HG02970 (cell line): ENCODE results near the gene FBXO44.

ENCODE experiments used
- ATAC-seq: cut with Tn5 transposase; IDR thresholded peaks from one replicate; pipeline ENCODE4 v1.9.1; 2021; ENCODE audit warnings: mild to moderate bottlenecking, moderate library complexity, moderate number of reproducible peaks; ENCODE audit not compliant: unreplicated experiment, low FRiP score

FBXO44 gene

GRCh38 chr1:11654939-11655808, 497 bp downstream of the FBXO44 start:
- ATAC-seq = no peak

DNA sequence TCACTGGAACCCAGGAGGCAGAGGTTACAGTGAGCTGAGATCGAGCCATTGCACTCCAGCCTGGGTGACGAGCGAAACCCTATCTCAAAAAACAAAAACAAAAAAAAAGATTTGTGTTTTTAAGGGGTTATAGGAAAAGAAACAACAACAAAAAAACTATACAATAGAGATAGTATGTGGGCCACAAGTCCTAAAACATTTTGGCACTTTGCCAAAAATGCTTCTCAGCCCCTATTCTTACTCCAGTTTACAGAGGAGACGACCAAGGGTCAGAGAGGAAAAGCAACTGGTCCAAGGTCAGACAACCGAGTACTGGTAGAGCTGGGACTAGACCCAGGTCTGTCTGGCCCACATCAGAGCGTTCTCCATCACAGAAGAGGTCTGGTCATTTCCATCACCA, 3.0 kb downstream of the FBXO44 start:
- no peak for ATAC-seq

GRCh38 chr1:11658542-11658941, 3.9 kb downstream of the FBXO44 start:
- ATAC-seq = no peak

DNA sequence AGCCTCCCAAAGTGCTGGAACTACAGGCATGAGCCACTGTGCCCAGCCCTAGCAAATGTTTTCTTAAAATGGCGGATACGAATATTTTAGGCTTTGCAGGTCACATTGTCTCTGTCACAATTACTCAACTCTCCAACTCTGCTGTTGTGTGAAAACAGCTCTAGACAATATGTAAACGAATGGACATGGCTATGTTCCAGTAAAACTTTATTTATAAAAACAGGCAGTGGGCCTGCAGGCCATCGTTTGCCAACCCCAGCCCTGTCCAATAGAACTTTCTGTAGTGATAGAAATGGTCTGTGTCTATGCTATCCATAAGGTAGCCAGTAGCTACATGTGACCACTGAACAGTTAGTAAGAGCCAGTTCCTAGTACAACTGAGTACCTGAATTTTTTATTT, 5.1 kb downstream of the FBXO44 start:
- no peak for ATAC-seq

DNA sequence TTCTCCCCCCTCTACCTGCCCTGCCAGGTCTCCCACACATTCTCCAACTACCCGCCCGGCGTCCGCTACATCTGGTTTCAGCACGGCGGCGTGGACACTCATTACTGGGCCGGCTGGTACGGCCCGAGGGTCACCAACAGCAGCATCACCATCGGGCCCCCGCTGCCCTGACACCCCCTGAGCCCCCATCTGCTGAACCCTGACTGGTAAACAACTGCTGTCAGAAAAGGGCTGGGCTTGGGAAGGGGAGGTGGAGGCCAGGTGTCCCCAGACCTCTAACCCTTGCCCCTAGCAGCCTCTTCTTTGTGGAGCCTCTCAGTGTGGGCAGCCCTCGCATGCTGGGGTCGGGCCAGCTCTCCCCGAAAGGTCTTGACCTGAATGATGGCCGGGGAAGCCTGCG, 6.4 kb downstream of the FBXO44 start:
- no peak for ATAC-seq

GRCh38 chr1:11664336-11665065, 9.8 kb downstream of the FBXO44 start:
- peak; percentile 52 for ATAC-seq

- ATAC-seq = no peak
Measured at GRCh38 chr1:11668516-11668915, 13.8 kb downstream of the FBXO44 start.

- ATAC-seq = no peak
Measured at GRCh38 chr1:11670747-11671146, 16.1 kb downstream of the FBXO44 start.

- no peak for ATAC-seq
Measured at GRCh38 chr1:11671205-11671543, 16.5 kb downstream of the FBXO44 start.

DNA sequence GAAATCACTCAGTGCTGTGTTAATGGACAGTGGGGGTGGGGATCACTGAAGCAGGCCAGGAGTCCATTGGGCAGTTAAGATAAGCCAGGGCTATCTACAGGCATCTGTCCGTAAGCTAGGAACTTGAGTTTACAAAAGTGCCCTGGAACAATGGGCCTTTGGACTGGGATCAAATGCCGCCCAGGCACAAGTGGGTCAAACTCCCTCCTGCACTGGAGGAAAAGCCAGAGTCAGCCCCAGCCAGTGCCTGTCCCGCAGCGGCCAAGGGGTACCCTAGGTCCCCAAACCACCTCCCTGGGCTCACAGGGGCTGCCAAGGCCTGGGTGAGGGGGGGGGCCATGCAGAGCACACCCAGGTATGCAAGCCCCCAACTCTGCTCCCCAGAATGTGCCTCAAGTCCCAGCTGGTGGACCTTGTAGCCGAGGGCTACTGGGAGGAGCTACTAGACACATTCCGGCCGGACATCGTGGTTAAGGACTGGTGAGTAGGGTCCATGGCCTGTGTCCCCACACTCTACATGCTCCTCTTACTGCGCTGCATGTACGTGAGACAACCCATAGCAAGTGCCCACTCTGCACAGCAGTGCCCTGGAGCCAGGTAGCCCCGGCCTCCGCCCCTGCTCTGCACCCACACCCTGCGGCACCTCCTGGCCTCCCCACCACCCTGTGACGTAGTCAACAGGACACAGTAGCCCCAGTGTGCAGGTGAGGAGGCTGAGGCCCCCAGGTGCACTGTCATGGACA, 17.0 kb downstream of the FBXO44 start:
- ATAC-seq = no peak

GRCh38 chr1:11673089-11673769, 18.6 kb downstream of the FBXO44 start:
- no peak for ATAC-seq

GRCh38 chr1:11674488-11674887, 19.8 kb downstream of the FBXO44 start:
- no peak for ATAC-seq

DNA sequence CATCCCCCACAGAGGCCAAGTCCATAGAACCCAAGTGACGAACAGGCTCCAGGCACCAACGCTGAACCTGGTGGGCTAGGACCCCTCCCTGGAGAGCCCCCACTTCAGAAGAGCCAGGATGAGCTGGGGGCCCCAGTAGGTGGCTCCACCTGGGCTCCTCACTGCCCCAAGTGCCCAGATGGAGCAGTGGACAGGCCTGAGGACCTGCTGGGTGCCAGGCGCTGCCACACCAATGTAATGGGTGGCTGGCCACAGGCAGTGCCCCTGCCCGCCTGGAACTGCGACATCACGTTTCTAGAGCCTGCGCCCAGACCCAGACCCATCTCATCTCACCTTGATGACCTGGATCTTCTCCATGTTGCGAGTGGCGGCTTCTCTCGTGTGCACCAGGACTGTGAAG, 20.6 kb downstream of the FBXO44 start:
- ATAC-seq = no peak

DNA sequence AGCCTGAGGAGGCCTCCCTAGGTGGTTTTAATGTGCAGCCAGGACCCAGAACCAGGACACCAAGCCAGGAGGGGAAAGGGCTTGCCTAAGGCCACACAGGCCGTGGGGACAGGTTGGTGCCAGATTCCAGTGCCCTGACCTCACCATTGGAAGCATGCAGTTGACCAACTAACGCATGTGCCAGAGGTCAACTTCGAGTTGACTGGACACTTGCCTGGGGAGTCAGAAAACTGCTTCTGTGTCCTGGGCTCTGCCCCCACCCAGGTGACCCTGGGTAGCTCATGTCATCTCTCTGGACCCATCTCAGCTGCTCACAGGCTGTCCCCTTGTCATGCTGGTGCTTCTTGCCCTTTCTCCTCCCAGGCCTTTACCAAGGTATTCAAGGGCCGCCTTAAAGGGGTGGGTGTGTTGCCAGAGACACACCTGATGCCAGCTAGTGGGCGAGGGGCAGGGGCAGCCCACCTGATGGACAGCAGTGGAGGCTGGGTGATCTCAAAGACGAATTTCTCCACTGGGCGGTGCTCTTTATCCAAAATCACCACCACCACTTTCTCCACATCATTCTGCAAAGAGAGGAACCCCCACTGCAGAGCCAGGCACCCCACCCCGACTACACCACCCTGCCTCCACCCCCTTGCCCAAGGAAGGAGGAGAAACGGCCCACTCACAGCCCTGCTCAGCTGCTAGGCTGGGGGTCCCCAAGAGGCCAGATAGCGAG, 21.9 kb downstream of the FBXO44 start:
- no peak for ATAC-seq

GRCh38 chr1:11678442-11678841, 23.8 kb downstream of the FBXO44 start:
- no peak for ATAC-seq

GRCh38 chr1:11680270-11681070, 25.8 kb downstream of the FBXO44 start:
- ATAC-seq = no peak

- peak; percentile 89 for ATAC-seq
Measured at GRCh38 chr1:11681071-11681771, 26.5 kb downstream of the FBXO44 start, which contains the start of gene MAD2L2. MAD2L2 (minus strand) TSS chr1:11681148; CDS start chr1:11680601, 547 bp downstream.

DNA sequence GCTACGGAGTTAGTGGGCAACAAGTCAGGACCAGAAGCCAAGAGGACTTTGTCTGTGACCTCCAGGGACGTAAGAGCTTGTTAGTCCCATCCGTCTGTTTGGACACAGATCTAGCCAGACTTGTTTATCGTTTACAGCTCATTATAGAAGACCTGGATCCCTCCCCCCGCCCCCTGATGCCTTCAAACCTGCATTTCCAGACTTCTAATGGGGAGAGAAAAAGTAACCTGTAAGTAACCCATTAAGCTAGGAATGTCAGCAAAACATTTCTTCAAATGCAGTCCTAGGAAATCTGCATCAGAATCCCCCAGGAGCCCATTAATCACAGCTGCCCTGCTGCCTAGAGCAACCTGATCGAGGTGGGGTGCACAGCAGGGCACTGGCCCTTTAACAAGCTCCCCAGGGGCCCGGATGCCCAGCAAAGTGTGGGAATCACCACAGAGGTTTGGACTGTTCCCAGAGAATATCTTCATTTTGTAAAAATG, 27.7 kb downstream of the FBXO44 start:
- no peak for ATAC-seq
